Activated naive CD4-positive, alpha-beta T cell treated with anti-CD3 and anti-CD28 coated beads, Interleukin-2, amount 50 U/mL, for 16 hours (primary cell): ENCODE measurements around the gene MRPL33.

Source experiments
- DNase-seq: peaks from one replicate; pipeline ENCODE4 v3.0.0-alpha.2; 2020

The MRPL33 gene

DNA sequence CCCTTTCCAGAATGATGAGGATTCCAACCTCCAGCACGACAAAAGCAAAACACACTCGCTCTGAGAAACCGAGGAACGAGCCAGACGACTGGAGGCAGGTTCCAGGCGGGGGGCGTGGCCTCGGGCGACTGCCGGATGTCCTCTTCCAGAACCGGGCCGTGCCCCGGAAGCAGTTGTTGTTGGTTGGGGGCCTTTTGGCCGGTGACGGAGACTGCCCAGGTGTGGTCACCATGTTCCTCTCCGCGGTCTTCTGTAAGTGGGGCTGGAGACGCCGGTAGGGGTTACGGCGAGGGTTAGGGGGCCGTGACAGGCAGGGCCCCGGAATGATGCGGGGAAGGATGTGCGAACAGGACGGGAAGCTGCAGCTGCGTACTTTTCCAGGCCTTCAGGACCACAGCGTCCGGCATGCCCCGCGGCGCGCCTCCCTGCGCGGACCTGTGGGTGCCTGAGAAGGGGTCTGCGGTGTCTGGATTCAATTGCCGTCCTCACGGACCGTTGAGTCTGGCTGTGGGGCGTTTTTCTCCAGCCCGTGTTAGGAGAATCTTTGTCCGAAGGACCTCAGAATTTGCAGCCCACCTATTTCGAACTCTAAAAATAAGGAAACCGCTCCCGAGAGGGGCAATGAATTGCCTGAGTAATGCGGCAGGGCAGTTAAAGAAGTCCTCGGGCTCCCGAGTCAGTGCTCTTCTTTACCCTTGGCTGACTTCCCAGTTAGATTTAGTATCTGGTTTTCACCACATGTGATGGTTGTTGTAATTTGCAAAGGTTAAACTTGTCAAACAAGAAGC, at the start of gene MRPL33:
TSS of gene MRPL33 (plus strand) at position 172 of the 788 bp plus-strand sequence. CDS start at position 231, 59 bp downstream.
- DNase-seq, result peak; percentile 93

DNA sequence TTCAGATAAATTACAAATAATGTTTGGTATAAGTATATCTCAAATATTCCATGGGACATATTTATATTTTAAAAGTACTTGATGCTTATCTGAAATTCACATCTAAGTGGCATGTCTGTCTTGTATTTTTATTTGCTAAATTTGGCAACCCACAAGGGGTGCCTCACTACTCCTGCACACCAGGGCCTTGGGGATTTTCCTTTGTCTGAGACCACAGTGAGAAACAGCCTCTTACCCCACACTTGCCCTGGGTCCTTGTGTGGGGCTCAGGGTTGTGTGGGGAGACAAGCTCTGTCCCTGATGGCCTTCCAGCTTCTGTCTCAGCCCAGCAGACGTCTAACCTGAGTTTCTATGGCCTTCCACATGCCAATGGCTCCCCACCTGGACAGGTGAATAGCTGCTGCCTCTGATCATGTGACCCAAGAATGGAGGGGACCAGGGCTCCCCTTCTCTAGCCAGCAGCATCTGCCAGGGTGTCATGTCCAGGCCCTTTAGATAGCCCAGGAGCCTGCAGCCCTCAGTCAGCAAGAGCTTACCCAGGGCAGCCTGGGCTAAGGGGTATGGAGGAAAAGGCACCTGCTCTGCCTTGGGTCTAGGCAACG, 49.5 kb upstream of the MRPL33 start:
- no peak for DNase-seq

DNA sequence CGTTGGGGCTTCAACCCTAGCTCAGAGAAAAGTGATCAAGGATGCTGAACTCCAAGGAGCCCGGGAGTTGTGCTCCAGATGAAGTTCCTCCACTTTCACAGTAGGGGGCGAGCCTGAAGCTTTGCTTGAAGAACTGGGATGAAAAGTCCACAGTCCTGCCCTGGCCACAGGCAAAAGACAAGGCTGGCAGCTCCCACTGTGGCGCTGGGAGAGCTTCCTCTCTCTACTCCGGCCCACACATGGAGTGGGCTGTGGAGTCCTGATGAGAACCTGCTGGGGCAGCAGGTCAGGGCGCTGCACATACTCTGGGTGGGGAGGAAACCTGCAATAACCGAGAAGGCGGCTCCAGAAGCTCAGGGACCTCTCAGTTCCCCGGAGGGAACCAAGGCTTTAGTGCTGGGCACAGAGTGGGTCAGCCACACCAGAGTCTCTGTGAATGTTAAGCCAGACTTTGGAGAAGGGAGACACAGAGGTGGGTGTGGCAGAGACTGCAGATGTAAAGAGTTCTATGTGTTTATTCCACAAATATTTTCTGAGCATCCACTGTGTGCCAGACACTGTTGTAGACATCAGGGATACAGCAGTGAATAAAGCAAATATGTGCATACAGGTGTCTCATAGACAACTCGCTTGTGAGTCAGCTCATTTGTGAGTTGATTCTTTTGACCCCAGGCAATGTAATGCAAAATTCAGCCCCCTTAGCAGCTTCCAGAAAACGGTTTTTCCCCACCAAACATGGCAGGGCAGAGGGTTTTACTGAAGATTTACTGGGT, 48.0 kb upstream of the MRPL33 start:
- no peak for DNase-seq

DNA sequence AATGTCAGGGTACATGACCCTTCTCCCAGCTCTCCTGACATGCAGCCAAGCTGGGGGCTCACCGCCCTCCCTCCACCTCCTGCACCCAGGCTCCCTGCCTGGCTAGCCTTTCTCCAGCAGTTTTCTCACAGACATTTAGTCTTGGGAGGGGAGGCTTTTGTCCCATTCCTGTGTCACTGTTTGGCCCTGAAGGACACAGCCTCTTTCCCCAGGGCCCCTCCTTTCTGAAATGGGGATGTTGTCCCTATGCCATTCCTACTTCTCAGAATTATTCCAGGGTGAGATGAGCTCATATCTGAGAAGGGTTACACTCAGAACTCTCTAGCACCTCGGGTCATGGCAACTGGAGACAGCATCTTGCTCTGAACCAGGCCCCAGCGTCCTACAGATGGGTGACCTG, 47.3 kb upstream of the MRPL33 start:
- no peak for DNase-seq

DNA sequence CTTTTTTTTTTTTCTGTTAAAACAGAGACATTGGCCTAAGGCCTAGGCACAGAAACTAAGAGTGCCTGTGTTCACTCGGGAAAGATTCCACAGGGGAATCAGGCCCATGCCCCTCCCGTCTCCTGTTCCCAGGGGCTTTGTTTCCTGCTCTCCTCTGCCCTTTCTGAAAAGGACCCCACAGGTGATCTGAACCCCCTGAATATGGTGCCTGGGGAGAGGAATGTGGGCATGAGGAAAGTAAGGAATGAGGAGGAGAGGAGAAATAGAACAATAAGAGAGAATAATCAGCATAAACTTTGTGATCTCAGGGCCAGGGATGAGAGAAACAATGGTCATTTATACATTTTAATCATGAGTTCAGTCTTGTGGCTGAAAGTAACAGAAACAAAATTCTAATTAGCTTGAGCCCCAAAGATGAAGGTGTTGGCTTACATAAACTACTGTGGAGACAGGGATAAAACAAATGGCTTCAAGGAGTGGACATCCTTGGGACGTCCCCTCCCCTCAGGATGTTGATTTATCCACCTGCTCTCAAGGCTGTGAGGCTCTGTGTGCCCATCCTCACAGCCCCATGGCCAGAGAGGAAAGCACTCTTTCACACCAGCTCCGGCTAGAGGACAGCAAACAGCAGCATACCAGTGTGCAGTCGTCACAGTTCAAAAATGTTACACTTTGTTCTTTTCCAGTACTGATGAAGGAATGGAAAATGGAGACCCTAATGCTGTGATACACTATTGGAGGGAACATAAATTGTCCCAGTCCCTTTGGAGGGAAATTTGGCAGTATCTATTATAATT, 46.4 kb upstream of the MRPL33 start:
- no peak for DNase-seq

DNA sequence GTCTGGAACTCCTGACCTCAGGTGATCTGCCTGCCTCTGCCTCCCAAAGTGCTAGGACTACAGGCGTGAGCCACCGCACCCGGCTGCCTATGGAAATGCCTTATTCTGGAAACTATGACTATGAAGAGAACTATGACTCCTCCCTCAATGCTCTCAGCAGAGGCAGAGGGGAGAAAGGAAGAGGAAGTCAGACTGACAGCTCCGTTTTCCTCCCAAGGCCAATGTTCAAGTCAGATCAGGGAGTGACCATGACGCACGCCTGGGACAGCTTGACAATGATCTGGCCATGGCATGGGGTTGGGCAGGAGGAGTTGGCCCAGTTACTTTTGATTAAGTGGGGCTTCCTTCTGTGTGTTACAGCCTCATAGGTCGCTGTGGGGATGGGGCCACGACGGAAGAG, 44.3 kb upstream of the MRPL33 start:
- DNase-seq, result no peak

DNA sequence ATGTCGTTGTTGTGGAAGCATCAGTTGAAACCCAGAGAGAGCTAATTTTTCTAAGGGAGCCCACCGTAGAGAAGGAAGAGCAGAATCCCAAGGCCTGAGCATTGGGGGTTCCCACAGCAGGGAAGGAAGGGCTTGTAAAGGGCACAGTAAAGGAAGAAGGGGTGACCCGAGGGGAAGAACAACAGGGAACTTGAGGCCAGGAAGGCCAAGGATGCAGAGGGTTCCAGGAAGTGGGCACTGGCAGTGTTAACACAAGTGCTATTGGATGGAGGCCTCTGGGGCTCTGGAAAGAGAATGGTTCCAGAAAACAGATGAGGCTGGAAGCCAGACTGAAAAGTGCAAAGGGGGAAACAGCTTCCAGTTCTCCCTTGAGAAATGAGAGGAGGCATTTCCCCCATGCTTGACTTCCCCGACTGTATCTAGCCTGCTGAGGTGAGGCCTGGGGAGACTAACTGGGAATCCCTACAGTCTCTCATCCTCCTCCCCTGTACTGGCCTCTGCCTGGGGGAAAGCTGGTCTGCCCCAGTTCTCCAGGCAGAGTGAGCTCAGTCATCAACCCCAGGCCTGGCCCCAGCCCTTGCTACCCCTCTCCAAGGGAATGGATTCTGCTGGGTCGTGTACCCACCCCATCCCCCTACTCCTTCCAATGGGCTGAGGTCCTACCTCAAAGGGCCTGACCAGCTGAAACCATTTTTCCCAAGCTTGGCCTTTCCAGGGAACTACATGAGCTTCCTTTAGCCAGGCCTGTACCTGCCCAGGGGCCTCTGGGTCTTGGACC, 43.2 kb upstream of the MRPL33 start:
- DNase-seq, result no peak

DNA sequence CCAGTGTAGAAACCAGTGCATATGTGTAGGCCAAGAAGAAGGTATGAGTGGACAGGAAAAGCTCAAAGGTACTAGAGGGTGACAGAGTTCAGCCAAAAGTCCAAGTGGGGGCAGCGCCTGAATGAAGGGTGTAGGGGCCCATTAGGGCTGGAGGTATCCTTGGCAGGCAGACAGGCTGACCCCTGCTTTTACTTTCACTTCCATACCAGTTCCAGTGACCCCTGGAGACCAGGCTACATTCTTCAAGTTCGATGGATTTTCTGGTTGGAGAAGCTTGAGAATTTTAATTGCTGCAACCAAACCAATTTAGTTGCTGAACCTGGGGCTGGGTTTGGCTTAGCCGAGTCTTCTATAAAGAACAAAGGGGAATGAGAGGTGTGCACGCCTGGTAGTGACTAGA, 42.3 kb upstream of the MRPL33 start:
- DNase-seq, result no peak

DNA sequence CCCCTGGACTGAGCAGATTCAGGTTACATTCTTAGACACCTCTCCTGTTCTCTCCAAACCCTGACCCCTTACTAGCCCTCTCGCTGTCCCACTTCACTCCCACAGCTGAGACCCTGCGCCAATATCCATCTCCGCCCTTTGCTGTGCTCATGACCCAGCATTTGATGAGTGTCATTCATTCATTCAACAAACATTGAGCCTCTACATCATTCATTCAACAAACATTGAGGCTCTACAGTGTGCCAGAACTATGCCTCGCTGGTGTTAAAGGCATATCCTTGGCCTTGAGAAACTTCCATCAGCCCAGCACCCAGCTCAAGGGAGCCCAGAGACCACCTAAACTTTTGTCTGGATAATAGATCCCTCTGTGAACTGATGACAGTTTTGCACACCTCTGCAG, 41.9 kb upstream of the MRPL33 start:
- DNase-seq, result no peak

DNA sequence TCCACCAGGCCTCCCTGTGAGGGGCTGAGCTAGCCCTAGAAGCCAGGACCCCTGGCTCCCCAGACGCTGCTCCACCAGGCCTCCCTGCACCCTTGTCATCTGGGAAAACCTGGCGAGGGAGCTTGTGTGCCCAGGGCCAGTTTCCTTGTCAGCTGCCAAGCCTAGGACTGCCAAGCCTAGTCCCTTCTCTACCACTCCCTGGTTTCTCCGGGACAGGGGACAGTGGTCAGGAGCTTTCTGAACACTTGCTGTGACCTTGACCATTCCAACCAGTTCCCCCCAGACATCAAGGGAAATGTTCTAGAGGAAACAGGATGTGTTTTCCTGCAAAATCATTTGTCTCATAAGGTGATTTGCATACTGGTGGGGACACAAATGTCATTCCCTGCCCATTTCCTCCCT, 41.3 kb upstream of the MRPL33 start:
- no peak for DNase-seq

DNA sequence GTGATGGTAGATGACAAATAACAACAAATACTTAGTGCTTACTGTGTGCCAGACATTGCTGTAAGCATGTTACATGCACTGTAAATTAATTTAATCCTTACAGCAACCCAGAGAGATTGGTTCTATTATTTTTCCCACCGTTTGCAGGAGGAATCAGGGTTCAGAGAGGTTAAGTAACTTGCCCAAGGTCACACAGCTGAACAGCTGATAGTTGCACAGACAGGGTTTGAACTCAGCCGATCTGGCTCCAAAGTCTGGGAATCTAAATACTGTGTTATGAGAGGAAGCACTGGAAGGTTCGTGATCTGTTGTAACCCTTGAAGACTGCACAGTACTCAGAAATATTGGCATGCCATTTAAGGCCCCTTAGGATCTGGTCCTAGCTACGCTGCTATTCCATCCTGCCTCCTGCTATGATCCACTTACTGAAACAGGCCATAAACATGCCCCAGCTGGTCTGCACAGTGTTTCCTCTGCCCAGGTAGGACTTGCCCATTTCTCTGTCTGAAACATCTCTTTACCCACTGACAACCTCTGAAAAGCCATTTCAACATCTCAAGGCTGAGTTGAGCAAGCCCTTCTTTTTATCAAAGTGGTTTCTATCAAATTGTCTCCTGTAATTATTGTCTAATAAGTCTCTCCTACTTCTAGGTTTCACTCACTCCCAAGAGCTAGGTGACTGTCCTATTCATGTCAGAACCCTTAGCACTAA, 40.4 kb upstream of the MRPL33 start:
- no peak for DNase-seq

DNA sequence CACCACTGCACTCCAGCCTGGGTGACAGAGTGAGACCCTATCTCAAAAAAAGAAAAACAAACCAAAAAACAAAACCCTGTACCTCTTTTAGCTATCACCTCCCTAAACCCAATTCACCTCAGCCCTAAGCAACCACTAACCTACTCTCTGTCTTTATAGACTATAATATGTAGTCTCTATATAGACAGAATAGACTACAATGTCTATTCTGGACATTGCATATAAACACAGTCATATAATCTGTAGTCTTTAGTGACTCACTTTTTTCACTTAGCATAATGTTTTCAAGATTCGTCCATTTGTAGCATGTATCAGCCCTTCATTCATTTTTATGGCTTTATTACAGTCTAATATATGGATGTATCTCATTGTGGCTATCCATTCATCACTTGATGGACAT, 37.2 kb upstream of the MRPL33 start:
- DNase-seq, result no peak

DNA sequence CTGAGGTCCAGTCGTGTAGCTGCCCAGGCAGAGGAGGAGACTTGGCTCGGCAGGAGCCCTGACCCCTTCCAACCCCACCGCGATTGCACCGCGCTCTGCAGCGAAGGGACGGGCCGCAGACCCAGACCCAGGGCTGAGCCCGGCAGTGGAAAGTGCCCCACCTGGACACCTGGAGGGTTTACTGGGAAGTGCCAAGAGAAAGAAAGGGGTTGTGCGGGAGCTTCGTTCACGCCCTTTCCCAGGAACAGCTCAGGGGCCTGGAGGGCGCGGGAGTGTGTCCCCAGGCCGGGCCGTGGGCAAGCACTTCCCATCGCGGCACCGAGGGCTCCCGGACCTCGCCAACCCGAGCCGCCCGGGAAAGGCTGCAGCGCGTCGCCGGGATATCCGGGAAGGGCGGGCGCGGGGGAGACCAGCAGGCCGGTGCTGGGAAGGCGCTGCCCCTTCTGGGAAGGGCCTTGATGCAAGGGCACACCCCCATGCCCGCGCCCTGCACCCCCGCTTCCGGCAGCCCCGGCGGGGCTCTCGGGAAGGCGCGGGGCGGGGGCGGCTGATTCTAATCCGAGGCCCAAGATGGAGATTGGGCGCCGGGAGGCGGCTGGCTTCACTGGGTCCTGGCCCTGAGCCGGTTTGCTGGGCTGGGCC, 36.1 kb upstream of the MRPL33 start:
- peak; percentile 73 for DNase-seq

DNA sequence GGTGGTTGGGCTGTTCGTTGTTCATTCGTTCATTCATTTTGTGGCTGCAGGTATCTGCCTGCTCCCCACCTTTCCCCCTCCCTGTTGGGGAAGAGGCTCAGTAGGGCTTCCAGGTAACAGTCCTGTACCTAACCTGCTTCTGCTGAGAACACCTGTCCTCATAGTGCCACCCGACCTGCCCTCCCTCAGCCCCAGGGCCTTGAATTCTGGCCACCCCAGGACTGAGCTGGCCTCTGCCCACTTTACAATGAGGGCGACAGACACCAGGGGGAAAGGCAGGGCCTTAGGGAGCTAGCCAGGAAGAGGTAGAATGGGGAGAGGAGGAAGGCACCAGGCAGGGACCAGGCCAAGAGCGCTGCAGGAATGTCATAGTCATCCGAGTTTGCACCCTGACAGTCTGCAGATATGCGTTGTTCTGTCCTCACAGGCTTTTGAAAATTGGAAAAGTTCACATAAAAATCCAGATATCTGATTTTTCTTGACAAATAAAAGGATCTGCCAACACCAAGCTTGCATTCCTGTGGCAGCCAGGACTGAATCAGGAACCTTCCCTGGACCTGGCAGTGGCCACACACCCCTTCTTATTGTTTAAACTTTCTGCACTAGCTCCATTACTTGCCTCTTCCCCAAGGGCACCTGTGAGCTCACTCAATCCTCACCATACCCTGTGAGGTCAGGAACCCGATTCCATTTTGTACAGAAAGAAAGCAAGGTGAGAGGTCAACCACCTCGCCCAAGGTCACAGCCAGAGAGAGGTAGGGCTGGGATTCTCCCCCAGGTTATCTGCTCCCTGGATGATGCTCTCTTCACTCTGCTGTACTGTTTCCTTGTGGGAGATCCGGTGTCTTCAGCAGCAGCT, 35.3 kb upstream of the MRPL33 start:
- DNase-seq, result no peak

DNA sequence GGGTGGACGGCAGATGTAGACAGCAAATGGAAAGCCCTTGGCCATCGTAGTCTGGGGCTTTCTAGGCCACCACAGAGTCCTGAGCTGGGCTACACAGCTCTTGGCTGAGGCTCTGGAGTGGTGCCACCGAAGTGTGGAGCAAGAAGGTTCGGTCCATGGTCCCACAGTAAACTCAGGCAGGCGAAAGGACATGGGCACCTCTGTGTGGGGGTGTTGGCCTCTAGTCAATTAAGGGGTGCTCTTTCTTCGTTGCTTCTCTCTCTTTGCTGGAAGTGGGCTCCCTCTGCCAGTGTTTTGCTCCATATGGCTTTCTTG, 34.7 kb upstream of the MRPL33 start:
- DNase-seq, result no peak

DNA sequence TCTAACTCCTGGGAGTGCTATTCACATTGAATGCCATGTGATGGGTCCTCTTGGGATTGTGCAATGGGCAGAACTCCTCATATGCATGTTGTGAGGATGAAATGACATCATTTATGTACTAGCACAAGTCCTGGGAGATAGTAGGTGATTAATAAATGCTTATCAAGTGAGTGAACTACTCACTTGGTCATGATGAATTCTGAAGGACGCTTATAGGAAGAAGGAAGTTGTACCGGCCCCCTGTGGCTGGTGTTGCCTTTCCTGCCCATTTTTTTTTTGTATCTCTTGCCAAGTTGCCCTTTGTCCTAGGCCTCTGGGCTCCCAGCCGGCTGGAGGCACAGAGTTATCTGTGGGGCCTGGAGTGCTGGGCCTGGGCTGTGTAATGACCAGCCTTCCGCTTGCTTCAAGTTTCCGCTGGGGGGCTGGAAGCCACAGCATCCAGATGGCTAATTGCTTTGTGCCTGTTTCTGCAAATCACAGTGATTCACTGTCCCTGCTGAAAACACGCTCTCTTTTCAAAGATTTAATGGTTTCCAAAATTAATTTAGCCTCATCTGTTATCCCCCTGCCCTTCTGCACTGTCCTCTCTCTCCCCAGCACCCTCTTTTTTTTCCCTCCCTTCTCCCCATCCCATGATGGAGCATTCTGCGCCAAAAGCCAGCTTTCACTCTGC, 33.7 kb upstream of the MRPL33 start:
- DNase-seq, result no peak

DNA sequence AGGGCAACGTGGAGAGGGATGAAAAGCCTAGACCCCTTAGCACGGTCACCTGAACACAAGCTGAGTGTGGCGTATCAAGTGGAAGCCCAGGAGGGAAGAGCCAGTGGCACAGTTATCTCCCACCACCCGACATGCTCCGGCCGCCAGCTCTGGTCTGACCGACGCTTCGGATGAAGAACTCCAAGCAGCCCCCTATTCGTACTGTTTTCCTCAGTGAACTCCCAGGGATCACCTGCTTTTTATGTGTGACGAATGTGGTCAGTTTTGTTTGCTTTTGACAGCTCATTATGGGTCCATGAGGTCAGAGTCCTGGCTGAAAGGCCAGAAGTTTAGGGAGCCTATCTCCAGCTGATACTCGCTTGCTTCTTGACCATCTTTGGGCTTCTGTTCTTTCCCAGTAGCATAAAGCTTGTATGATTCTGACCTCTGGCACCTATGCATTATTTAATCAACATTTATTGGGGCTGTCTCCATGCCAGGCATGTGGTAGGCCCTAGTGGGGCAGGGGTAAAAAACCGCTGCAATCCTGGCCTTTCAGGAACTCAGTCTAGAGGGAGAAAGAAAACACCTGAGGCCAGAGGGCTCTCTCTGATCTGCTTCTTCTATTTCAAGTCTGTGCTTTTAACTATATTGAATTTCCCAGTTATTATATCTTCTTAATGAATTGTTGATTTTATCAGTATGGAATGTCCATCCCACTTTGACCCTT, 33.0 kb upstream of the MRPL33 start:
- no peak for DNase-seq

DNA sequence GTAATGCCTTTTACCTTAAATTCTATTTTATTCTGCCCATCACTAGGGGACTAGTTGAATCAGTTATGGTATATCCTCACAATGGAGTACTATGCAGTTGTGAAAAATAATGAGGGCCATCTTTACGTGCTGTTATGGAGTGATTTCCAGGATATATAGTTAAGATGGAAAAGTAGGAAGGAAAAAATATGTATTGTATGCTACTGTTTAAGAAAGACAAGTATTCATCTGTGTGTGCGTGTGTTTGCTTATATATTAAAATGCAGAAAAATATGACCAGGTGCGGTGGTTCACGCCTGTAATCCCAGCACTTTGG, 32.5 kb upstream of the MRPL33 start:
- DNase-seq, result no peak

DNA sequence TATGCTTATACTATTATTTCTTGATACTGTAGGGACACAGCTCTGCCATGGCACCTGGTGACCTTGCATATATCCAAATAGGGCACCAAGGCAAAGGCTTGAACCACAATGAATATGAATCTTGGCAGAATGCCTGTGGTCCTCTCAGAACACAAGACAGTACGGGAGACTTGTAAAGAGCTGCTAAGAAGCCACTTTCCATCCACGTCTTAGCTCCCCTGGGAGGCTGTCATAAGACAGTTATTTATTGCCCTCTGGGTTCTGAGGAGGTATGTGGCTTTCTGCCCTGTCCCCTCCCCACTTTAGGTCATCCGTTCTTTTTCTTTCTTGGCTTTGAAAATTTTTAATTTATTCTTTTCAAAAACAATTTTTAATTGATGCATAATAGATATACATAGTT, 29.8 kb upstream of the MRPL33 start:
- no peak for DNase-seq
